K562 (cell line): Measurements from ENCODE around the gene PLXNA3. TPM values are rescaled to one million over a fixed set of nuclear protein-coding genes. Genes with fewer than 3 reads are reported as not detected.

Source experiments
- ATAC-seq: fragments of 200-7000 bp; cut with Tn5 transposase; 3 replicates; pipeline ENCODE4 v1.9.1; 2020; ENCODE audit warnings: moderate library complexity
- BruUV-seq: library from RNA; stranded (reverse); fragments of 400-500 nt; replicated peaks from 2 replicates; lab custom pipeline; 2021; lab: Mats Ljungman, UMichigan
- CTCF ChIA-PET: fragments of 300-600 bp; formaldehyde crosslinking; extraction: SDS; loops from one replicate; lab custom pipeline; 2021; ENCODE audit warnings: low intra/inter-chr PET ratio; lab: Yijun Ruan, JAX
- POLR2A ChIA-PET: fragments of 300-600, 350-650 bp; sonication (Branson Sonifier 250); formaldehyde crosslinking; extraction: SDS; loops from one replicate; lab custom pipeline; 2021; ENCODE audit warnings: antibody characterized with exemption, inconsistent platforms; lab: Yijun Ruan, JAX
- DNase-seq, 4 experiments: peaks; one replicate each; pipeline versions ENCODE4 v3.0.0 to v3.0.0-alpha.2; 2011 to 2018; ENCODE audit warnings: low spot score in 3 of 4, mixed read lengths in 3 of 4; ENCODE audit errors: extremely low read depth in 1 of 4
- FAIRE-seq: peaks from 2 replicates; lab custom pipeline; 2011; peaks lifted over from hg19 to GRCh38; lab: Jason Lieb, UNC
- H2AFZ ChIP-seq: 2 replicates; pipeline ENCODE4 v1.6.0; 2011; ENCODE audit warnings: low read depth, low read length, control low read depth, inconsistent platforms
- H3K27ac ChIP-seq: fragments of 200-600 bp; 3 replicates; pipeline ENCODE4 v1.8.0; 2011; ENCODE audit warnings: low read depth, mild to moderate bottlenecking, control low read depth, inconsistent platforms, low read length, moderate library complexity, mixed read lengths; ENCODE audit errors: extremely low read depth
- H3K27me3 ChIP-seq, 2 experiments: fragments of 300-600 bp in 1 of 2; 2 replicates in 1 of 2; 3 replicates in 1 of 2; pipeline versions ENCODE4 v1.6.0 to v1.8.0; 2011; ENCODE audit warnings: inconsistent platforms in 2 of 2, low read length in 2 of 2, mild to moderate bottlenecking in 1 of 2, mixed read lengths in 1 of 2, moderate library complexity in 1 of 2; ENCODE audit not compliant: control insufficient read depth in 2 of 2, insufficient read depth in 2 of 2
- H3K36me3 ChIP-seq: fragments of 300-600 bp; 3 replicates; pipeline ENCODE4 v1.8.0; 2011; ENCODE audit warnings: mild to moderate bottlenecking, low read length, inconsistent platforms; ENCODE audit not compliant: control insufficient read depth, insufficient read depth
- H3K4me1 ChIP-seq, 2 experiments: fragments of 200-600 bp in 1 of 2; replicated peaks in 1 of 2; 2 replicates in 1 of 2; 3 replicates in 1 of 2; pipeline versions ENCODE4 v1.5.1 to v1.8.0; 2011; ENCODE audit warnings: inconsistent platforms in 2 of 2, low read length in 2 of 2, mild to moderate bottlenecking in 1 of 2, mixed read lengths in 1 of 2, moderate library complexity in 1 of 2; ENCODE audit not compliant: control insufficient read depth in 2 of 2, insufficient read depth in 2 of 2
- H3K4me2 ChIP-seq: 2 replicates; pipeline ENCODE4 v1.6.1; 2011; ENCODE audit warnings: low read length, control low read depth, inconsistent platforms, mixed read lengths; ENCODE audit not compliant: insufficient read depth
- H3K4me3 ChIP-seq: fragments of 200-600 bp; sonication (generic), shearing (Covaris generic); 2 replicates; pipeline ENCODE4 v1.5.1; 2016; ENCODE audit warnings: control low read depth, inconsistent platforms
- H3K79me2 ChIP-seq: fragments of 200-600 bp; 3 replicates; pipeline ENCODE4 v1.8.0; 2011; ENCODE audit warnings: low read length, inconsistent platforms; ENCODE audit not compliant: control insufficient read depth, insufficient read depth
- H3K9ac ChIP-seq, 2 experiments: 2 replicates each; pipeline versions ENCODE4 v1.6.0 to v1.6.1; 2011; ENCODE audit warnings: low read depth in 2 of 2, low read length in 2 of 2, control low read depth in 1 of 2, inconsistent platforms in 1 of 2, mild to moderate bottlenecking in 1 of 2, mixed read lengths in 1 of 2; ENCODE audit not compliant: insufficient read depth in 1 of 2
- H3K9me1 ChIP-seq: one replicate; pipeline ENCODE4 v1.6.0; 2011; ENCODE audit warnings: inconsistent platforms, mild to moderate bottlenecking, low read length, moderate library complexity; ENCODE audit not compliant: control insufficient read depth, insufficient read depth
- H3K9me3 ChIP-seq: replicated peaks from 2 replicates; pipeline ENCODE4 v1.5.1; 2011; ENCODE audit warnings: low read depth, low read length, inconsistent platforms; ENCODE audit not compliant: control insufficient read depth, insufficient read depth
- H4K20me1 ChIP-seq: replicated peaks from 2 replicates; pipeline ENCODE4 v1.6.1; 2011; ENCODE audit warnings: low read length, inconsistent platforms, mixed read lengths; ENCODE audit not compliant: control insufficient read depth, insufficient read depth
- ZNF644 ChIP-seq: fragments of 200-800 bp; sonication (Bioruptor generic); IDR thresholded peaks from 2 replicates; pipeline ENCODE4 v1.6.1; 2016; ENCODE audit warnings: low read depth, missing genetic modification characterization, missing compliant biosample characterization
- WGBS: fragments of 100-300 bp; shearing (Covaris generic); methylation state at CpG from one replicate; pipeline ENCODE4 v1.1.6; 2016; ENCODE audit warnings: low coverage, mixed read lengths; ENCODE audit not compliant: insufficient coverage; ENCODE audit errors: missing lambda C conversion rate; 5-methylcytosine and 5-hydroxymethylcytosine counted together
- in situ Hi-C: fragments of 300-500 bp; cut with MboI; formaldehyde crosslinking; loops from 4 replicates; pipeline ENCODE4 v1.15.0; 2018; ENCODE audit warnings: inconsistent platforms, mixed read lengths
- intact Hi-C: fragments of 100-400 bp; cut with micrococcal nuclease; formaldehyde crosslinking; loops from 2 replicates; pipeline ENCODE4 v1.14.2; 2022
- polyA plus RNA-seq, 8 experiments: library from polyadenylated mRNA; depleted of rRNA in 4 of 8; stranded (reverse) in 5 of 8; unstranded in 3 of 8; fragments of >200 nt; fragmentation: Nextera tagmentation in 2 of 8; fragmentation: Illumina TruSeq in 1 of 8; extraction: Ambion mirVana in 2 of 8; extraction: Trizol in 1 of 8; gene quantifications; 2 replicates each; pipeline versions ENCODE4 v1.2.1 to v1.2.3, GENCODE V29; 2011 to 2014; ENCODE audit warnings: inconsistent platforms in 1 of 8, missing spikeins in 1 of 8
- total RNA-seq, 7 experiments: library from RNA; depleted of rRNA in 6 of 7; stranded (reverse); fragments of >200 nt in 6 of 7; fragmentation: Illumina TruSeq in 2 of 7; extraction: Trizol in 2 of 7; gene quantifications; 2 replicates each; pipeline versions ENCODE4 v1.2.1 to v1.2.3, GENCODE V29; 2011 to 2021; ENCODE audit warnings: low replicate concordance in 1 of 7
- TF ChIP-seq, protein P1 (sequence below): sonication (generic); formaldehyde crosslinking; IDR thresholded peaks from 2 replicates; pipeline ENCODE4 v1.8.0; 2022; ENCODE audit warnings: missing genetic modification reagents, mild to moderate bottlenecking, moderate library complexity, borderline replicate concordance

Gene PLXNA3
- total and polyA plus RNA-seq, 9 of the 15 experiments (the other 6 are each of a cell fraction or from before 2014, with no cell fraction given) = 0.32 to 47.8 (median 7.5) TPM

DNA sequence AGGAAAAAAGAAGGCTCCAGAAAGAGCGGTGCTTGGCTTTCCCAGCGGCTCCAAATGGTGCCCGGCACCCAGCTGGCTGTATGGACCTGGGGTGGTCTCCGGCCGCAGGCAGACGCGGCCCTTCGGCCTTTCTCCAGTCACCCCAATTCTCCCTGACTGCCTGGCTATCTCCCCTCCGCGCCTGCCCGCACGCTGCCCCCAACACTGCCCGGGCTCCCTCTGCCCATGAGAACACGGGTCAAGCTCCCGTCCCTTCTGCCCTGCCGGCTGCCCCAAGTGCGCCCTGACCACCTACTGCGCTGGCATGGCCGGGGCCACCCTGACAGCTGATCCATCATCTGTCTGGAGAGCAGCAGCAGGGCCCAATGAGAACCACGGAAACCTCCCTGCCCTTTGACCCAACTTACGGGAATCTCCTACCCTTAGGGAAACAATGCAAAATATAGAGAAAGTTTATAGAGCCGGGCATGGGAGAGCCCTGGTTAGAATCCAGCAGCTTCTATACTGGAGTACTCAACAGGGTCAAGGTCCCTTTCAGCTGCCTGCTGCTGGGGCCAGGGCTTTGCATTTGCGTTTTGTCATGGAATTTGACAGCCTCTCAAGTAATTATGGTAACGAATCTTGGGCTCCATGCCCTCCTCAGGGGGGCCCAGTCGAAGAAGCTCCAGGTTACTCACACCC is 59.2 kb downstream of the PLXNA3 start:
- in situ Hi-C loops (no loop called here), intact Hi-C loops (loop anchor here (5.0 kb wide), 1 partner anchor 35 kb away; no protein-coding TSS in a partner anchor)
- CTCF ChIA-PET = no interaction called here
- Histone ChIP-seq H3K9me3 (no peaks in the 10 kb centered on the region), H3K9ac (peak overlapping the region; percentile 78 to 93), H3K27ac (peak overlapping the region; percentile 90), H3K4me2 (peak overlapping the region; percentile 99; the same call in 1 of the 2 replicates), H3K79me2 (peaks cover 25% of the 10 kb centered on the region), H3K36me3 (peaks cover 7% of the 10 kb centered on the region; the same call in 2 of the 3 replicates), H3K4me1 (peaks cover 13 to 32% of the 10 kb centered on the region in 2 experiments; a peak in 4 of 5 replicates), H4K20me1 (no peaks in the 10 kb centered on the region), H3K4me3 (no peak overlapping the region), H2AFZ (peak overlapping the region; percentile 98), H3K9me1 (no peaks in the 10 kb centered on the region), H3K27me3 (no peaks in the 10 kb centered on the region)
- ATAC-seq (no peak), DNase-seq (no peak), FAIRE-seq (no peak)
- WGBS = 75% methylated on average over 14 of the region's 25 CpGs
- TF ChIP-seq, protein P1, sequence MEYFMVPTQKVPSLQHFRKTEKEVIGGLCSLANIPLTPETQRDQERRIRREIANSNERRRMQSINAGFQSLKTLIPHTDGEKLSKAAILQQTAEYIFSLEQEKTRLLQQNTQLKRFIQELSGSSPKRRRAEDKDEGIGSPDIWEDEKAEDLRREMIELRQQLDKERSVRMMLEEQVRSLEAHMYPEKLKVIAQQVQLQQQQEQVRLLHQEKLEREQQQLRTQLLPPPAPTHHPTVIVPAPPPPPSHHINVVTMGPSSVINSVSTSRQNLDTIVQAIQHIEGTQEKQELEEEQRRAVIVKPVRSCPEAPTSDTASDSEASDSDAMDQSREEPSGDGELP (CRISPR knock-in tag) = 0 out of 2 replicates have a peak, but pooled peaks have one; percentile 18
- no peak for TF ChIP-seq ZNF644 (tag)
- no TSS peak for BruUV-seq
- POLR2A ChIA-PET = interaction anchor here (1.1 to 1.7 kb wide), 3 partner anchors 10 to 149 kb away, joined by 3 to 8 read pairs (median 3); partner anchors contain the start of gene SLC10A3
